ENCODE measurements around the gene CC2D1B. TPM values are rescaled to one million over a fixed set of nuclear protein-coding genes. Genes with fewer than 3 reads are reported as not detected.

The CC2D1B gene
- total and polyA plus RNA-seq, 9 of the 15 experiments (the other 6 are each of a cell fraction or from before 2014, with no cell fraction given): 1.2 to 33.6 (median 25.5) TPM

DNA sequence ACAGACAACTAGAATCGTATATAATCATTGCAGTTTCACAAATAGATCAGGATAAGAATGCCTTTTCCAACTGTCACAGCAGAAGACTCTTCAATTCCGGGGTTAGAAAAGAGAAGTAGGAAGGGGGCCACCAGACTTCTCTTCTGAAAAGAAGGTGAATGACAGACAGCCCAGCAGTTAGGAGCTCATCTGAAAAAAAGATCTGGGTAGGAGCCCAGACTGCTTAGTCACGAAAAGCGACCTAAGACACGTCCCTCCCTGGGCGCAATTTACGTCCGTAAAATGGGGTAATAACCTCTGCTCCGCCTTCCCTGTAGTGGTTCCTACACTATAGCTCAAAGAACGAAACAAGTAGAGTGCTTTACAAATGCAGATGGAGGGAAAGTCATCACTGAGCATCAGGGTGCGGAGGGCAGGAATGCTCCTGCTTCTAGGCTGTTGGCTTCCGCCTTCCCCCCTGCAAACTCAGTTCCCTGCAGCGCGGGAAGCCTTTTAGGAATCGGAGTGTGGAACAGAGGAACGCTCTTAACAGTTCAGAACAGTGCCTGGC is 37.6 kb upstream of the CC2D1B start (continued):
- TF ChIP-seq, protein P1, sequence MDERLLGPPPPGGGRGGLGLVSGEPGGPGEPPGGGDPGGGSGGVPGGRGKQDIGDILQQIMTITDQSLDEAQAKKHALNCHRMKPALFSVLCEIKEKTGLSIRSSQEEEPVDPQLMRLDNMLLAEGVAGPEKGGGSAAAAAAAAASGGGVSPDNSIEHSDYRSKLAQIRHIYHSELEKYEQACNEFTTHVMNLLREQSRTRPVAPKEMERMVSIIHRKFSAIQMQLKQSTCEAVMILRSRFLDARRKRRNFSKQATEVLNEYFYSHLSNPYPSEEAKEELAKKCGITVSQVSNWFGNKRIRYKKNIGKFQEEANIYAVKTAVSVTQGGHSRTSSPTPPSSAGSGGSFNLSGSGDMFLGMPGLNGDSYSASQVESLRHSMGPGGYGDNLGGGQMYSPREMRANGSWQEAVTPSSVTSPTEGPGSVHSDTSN (CRISPR knock-in tag; IDR thresholded peaks at IDR 0.05; ENCODE audit: low read depth): 0 out of 2 replicates have a peak, but pooled peaks have one; percentile 27
- TF ChIP-seq, protein P1 (tag; conservative IDR thresholded peaks at IDR 0.05; ENCODE audit: low read depth): peak; percentile 81
- TF ChIP-seq DNMT1 (IDR thresholded peaks at IDR 0.05): no peak
- TF ChIP-seq TBP (optimal IDR thresholded peaks at IDR 0.05; ENCODE audit: low read depth, low read length): peak; percentile 53
- no peak for TF ChIP-seq KDM2B (CRISPR knock-in tag; IDR thresholded peaks at IDR 0.05)
- TF ChIP-seq SETDB1 (IDR thresholded peaks at IDR 0.05; ENCODE audit: low read length): no peak
- no peak for TF ChIP-seq ZNF778 (CRISPR knock-in tag; IDR thresholded peaks at IDR 0.05)
- TF ChIP-seq BCOR (IDR thresholded peaks at IDR 0.05): peak; percentile 56
- no peak for TF ChIP-seq HDGF (IDR thresholded peaks at IDR 0.05)
- TF ChIP-seq ZNF764 (CRISPR knock-in tag; IDR thresholded peaks at IDR 0.05; ENCODE audit: low read depth): no peak
- TF ChIP-seq HMG20B (CRISPR knock-in tag; IDR thresholded peaks at IDR 0.05): no peak
- TF ChIP-seq XRCC5 (IDR thresholded peaks at IDR 0.05; ENCODE audit: low read depth, low read length): no peak; the same call in none of the 2 replicates
- TF ChIP-seq, protein P2, sequence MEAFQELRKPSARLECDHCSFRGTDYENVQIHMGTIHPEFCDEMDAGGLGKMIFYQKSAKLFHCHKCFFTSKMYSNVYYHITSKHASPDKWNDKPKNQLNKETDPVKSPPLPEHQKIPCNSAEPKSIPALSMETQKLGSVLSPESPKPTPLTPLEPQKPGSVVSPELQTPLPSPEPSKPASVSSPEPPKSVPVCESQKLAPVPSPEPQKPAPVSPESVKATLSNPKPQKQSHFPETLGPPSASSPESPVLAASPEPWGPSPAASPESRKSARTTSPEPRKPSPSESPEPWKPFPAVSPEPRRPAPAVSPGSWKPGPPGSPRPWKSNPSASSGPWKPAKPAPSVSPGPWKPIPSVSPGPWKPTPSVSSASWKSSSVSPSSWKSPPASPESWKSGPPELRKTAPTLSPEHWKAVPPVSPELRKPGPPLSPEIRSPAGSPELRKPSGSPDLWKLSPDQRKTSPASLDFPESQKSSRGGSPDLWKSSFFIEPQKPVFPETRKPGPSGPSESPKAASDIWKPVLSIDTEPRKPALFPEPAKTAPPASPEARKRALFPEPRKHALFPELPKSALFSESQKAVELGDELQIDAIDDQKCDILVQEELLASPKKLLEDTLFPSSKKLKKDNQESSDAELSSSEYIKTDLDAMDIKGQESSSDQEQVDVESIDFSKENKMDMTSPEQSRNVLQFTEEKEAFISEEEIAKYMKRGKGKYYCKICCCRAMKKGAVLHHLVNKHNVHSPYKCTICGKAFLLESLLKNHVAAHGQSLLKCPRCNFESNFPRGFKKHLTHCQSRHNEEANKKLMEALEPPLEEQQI (IDR thresholded peaks at IDR 0.05): no peak; the same call in 1 of the 2 replicates
- no peak for TF ChIP-seq MIER1 (IDR thresholded peaks at IDR 0.05; ENCODE audit: low read depth)
- TF ChIP-seq MED1 (CRISPR knock-in tag; IDR thresholded peaks at IDR 0.05; ENCODE audit: borderline replicate concordance): no peak
